ENCODE results near the gene WDR48.

WDR48 gene

DNA sequence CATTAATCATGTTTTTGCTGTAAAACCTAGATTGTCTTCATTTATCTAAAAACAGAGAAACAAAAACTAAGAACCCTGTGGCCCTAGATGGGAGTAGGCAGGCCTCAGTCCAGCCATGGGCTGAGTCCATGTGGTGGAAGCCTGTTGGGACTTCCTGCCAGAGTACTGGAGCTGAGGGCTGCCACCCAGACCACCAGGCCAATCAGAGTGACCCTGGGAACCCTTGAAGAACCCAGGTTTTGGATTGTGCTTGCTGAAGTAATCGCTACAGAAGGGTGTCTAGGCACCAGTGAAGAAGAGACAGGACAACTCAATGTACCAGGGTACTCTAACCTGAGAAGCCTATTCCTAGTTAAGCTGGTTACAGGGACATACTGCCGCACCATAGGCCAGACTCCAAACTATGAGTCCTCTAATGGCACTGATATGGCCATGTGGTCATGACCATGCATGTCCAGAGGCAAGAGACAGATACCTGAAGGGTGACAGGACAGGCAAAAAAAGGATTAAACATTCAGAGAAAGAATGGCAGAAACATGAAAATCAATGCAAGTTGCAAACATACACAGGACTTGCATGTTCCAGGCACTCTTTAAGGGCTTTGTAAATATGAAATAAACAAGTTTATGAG is 88.6 kb downstream of the WDR48 start:
- no peak for DNase-seq

DNA sequence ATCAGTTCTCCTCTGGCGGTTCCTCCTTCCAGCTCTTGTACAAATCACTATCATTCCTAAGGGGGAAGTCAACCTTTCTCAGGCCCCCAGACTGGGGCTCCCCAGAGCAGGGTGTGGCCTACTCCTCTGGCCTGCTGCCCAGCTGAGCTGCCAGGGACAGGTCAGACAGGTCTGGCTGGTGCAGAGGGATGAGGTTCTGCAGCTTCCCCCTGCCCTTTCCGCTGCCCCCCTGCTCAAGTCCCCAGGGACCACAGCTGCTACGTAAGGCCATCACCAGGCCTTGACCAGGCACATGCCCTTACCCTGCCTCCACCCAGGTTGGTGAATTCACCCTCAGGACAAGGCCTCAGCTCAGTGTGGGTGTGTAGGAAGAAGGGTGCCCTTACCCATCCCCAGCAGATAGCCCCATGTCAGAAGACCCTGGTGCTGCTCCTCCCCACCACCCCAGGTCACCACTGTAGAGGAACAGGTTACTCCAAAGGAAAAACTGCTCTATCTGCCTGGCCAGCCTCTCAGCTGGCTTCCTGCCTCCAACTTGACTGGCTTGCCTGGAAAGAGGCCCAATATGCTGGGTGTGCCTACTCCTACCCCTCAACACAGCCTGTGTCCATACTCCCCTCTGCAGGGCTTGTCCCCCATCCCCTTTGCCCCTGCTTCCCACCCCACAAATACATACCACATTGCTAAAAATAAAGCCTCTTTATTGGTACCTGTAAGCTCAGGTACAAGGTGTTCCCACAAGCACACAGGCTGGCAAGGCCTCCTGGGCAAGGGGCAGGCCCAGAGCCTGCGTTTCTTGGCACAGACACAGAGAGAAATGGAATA is 89.6 kb downstream of the WDR48 start:
- peak in 2 of 3 experiments; percentile 40 to 56 for DNase-seq

DNA sequence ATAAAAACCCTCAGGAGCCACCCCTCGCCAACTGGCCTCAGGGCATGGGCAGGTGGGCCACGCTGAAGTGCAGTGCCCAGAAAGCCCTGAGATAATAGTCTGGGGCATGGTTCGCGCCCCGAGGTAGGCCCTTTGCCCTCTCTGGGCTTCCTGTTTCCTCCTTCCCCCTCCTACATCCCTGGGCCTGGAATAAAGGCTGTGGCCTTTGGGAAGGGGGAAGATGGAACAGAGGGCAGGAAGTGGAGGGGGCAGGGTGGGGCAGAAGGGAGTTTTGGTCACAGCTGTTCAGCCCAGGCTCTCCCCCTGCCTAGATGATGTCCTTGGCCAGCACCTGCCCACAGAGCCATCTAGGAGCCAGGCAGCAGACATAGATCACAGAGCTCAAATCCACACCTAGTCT is 90.3 kb downstream of the WDR48 start:
- DNase-seq, result peak in 2 of 3 experiments; percentile 83 to 92

DNA sequence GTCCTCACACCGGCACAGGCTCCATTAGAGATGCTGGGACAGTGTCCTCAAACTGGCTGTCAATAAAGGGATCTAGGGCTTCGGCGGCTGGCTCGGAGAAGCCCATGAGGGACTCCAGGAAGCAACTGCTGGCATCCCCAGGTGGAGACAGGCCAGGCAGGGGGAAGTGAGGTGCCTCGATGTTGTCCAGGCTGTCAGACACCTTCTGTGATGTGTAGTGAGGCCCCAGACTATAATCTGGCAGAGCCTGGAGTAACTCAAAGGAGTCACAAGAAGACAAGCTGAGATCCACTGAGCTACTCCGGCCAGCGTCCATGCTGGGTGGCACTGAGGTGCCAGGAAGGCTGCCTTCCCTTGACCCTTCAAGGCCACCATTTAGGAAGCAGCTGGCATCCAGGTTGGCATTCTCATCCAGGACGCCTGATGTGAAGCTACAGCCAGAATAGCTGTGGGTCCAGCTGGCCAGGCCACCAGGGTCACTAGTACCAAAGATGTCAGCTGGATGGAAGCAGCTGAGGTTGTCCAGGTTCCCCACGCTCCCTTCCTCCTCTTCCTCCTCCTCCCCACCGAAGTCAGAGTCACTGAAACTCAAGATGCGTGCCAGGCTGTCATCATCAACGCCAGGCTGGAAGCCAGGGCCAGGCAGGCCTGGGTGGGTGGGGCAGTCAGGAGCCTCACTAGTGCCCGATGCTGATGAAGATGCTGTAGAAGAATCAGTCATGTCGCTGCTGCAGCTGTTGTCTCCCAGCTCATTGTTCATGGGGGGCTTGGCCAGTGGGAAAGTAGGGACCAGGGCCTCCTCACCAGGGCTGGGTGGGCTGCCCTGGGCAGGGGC is 91.5 kb downstream of the WDR48 start:
- no peak for DNase-seq

DNA sequence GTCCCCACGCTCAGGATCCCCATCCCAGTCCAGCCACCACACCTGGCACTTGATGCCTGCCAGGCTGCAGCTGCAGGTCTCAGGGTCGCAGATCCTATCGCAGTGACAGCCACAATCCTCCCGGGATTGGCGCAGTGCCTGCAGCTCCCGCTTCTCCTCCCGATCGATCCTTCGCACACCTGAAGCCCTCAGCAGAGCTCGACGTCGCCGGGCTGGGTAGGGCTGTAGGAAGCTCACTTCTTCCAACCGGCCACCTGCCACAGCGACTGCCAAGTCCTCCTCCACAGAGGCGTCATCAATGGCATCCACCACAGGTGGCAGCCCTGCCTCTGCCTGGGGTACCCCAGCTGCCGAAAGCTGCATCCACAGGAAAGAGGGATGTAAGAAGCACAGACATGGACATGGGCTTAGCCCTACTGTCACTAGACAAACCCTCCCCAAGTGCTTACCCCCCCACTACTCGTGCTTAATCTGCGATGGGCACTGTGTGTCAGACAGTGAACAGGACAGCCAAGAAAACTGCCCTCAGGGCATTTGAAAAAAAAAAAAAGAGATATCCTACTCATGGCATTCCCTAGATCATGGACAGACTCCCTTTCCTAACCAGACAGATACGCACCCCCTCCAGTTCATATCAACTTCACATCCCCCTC is 92.4 kb downstream of the WDR48 start:
- peak; percentile 42 to 66 (median 42) for DNase-seq

DNA sequence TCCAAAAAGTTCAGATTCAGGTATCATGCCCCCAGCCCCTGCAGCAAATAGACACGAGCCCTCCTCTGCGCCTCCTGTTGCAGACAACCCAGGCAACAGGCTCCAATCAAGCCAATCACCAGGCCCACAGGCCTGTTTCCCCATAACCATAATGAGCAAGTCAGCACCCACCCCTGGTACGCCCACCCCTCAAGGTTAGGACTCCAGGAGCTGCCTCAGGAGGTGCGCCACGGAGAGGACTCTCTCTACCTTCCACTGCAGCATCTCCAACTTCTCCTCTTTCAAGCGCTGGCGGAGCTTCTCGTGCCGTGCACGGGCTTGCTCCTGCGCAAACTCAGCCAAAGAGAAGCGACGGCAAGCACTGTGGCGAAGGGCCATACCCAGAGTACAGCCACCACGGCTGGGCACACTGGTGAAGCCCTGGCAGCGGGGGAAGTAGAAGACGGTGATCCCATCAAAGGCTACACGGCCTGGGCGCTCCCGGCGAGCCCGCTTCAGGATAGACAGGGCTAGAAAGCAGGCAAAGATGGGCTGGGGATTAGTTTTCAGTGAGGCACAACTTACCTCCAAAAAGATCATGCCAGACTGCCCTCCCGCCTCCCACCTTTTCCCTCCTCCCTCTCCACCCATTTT is 93.0 kb downstream of the WDR48 start:
- DNase-seq, result no peak

DNA sequence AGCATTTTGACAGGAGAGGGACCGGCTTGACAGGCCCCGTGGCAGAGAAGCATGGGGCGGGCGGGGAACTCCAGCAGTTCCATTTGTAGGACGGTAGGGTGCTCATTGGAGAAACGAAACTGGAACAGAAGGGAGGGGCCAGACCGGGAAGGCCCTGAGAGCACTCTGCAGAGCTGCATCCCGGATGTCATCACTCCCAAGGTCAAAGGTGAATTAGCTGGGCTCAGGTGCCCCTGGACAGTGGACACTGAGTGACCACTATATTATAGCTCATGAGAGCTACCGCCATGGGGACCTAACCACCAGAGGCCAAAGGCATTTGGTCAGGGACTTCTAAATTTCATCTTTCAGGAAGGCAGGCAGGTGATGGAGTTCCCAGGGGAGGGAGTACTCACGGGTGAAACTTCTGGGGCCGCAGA is 94.3 kb downstream of the WDR48 start:
- DNase-seq, result no peak
